SK-N-SH treated with all-trans-retinoic acid at 6 μM for 48 hours (cell line): Measurements from ENCODE around the gene SELP.

ENCODE experiments used
- ATAC-seq: fragments of 200-7000 bp; cut with Tn5 transposase; 3 replicates; pipeline ENCODE4 v1.9.1; 2020; ENCODE audit warnings: mild to moderate bottlenecking, moderate library complexity
- ARNTL ChIP-seq: fragments of 450-650 bp; formaldehyde crosslinking; IDR thresholded peaks from 2 replicates; pipeline ENCODE4 v1.5.0; 2020; ENCODE audit warnings: low read depth, mild to moderate bottlenecking, moderate library complexity, borderline replicate concordance
- CSDC2 ChIP-seq: fragments of 250-450 bp; sonication (Bioruptor Pico); IDR thresholded peaks from 2 replicates; pipeline ENCODE4 v1.5.0; 2020; ENCODE audit warnings: mild to moderate bottlenecking, moderate library complexity
- ESRRG ChIP-seq: fragments of 250-450 bp; sonication (Bioruptor Pico); IDR thresholded peaks from 2 replicates; pipeline ENCODE4 v1.6.1; 2021; ENCODE audit warnings: mild to moderate bottlenecking
- GLIS3 ChIP-seq: fragments of 250-450 bp; sonication (Bioruptor Pico); IDR thresholded peaks from 2 replicates; pipeline ENCODE4 v1.5.0; 2020; ENCODE audit warnings: mild to moderate bottlenecking, moderate library complexity
- ISL1 ChIP-seq: fragments of 250-450 bp; sonication (Bioruptor Pico); IDR thresholded peaks from 2 replicates; pipeline ENCODE4 v2.1.2; 2022; ENCODE audit warnings: mild to moderate bottlenecking, moderate library complexity
- OSR1 ChIP-seq: fragments of 250-450 bp; sonication (Bioruptor Pico); IDR thresholded peaks from 2 replicates; pipeline ENCODE4 v1.8.0; 2022; ENCODE audit warnings: moderate library complexity, mild to moderate bottlenecking, inconsistent platforms
- PPARA ChIP-seq: fragments of 250-450 bp; sonication (Bioruptor Pico); IDR thresholded peaks from 2 replicates; pipeline ENCODE4 v1.5.0; 2020; ENCODE audit warnings: mild to moderate bottlenecking, borderline replicate concordance
- TCF4 ChIP-seq: fragments of 250-450 bp; sonication (Bioruptor Pico); IDR thresholded peaks from 2 replicates; pipeline ENCODE4 v1.8.0; 2021; ENCODE audit warnings: mild to moderate bottlenecking, moderate library complexity, borderline replicate concordance
- TOX ChIP-seq: fragments of 250-450 bp; sonication (Bioruptor Pico); IDR thresholded peaks from 2 replicates; pipeline ENCODE4 v1.8.0; 2021; ENCODE audit warnings: mild to moderate bottlenecking, moderate library complexity, borderline replicate concordance
- ZC3H10 ChIP-seq: fragments of 250-450 bp; sonication (Bioruptor Pico); IDR thresholded peaks from 2 replicates; pipeline ENCODE4 v1.5.1; 2021; ENCODE audit warnings: mild to moderate bottlenecking, moderate library complexity
- ZFP30 ChIP-seq: fragments of 450-650 bp; formaldehyde crosslinking; IDR thresholded peaks from 2 replicates; pipeline ENCODE4 v1.5.0; 2022; ENCODE audit warnings: mild to moderate bottlenecking, moderate library complexity
- ZNF565 ChIP-seq: fragments of 450-650 bp; formaldehyde crosslinking; conservative IDR thresholded peaks from 2 replicates; pipeline ENCODE4 v1.5.0; 2020; ENCODE audit warnings: low read depth, mild to moderate bottlenecking, moderate library complexity
- ZNF70 ChIP-seq: fragments of 450-650 bp; formaldehyde crosslinking; IDR thresholded peaks from 2 replicates; pipeline ENCODE4 v1.5.0; 2020; ENCODE audit warnings: mild to moderate bottlenecking, moderate library complexity
- ZNF8 ChIP-seq: fragments of 450-650 bp; formaldehyde crosslinking; IDR thresholded peaks from 2 replicates; pipeline ENCODE4 v1.5.0; 2020; ENCODE audit warnings: mild to moderate bottlenecking, moderate library complexity
- TF ChIP-seq, protein P1 (sequence below): fragments of 250-450 bp; sonication (Bioruptor Pico); IDR thresholded peaks from 2 replicates; pipeline ENCODE4 v1.5.1; 2020; ENCODE audit warnings: low read depth, mild to moderate bottlenecking, moderate library complexity
- TF ChIP-seq, protein P2 (sequence below): fragments of 250-450 bp; sonication (Bioruptor Pico); IDR thresholded peaks from 2 replicates; pipeline ENCODE4 v1.5.1; 2021; ENCODE audit warnings: mild to moderate bottlenecking, moderate library complexity
- TF ChIP-seq, protein P3 (sequence below): fragments of 250-450 bp; sonication (Bioruptor Pico); IDR thresholded peaks from 2 replicates; pipeline ENCODE4 v1.5.0; 2020; ENCODE audit warnings: mild to moderate bottlenecking, moderate library complexity
- TF ChIP-seq, protein P4 (sequence below): fragments of 250-450 bp; sonication (Bioruptor Pico); IDR thresholded peaks from 2 replicates; pipeline ENCODE4 v1.8.0; 2021; ENCODE audit warnings: low read depth, mild to moderate bottlenecking, moderate library complexity, borderline replicate concordance

SELP gene

DNA sequence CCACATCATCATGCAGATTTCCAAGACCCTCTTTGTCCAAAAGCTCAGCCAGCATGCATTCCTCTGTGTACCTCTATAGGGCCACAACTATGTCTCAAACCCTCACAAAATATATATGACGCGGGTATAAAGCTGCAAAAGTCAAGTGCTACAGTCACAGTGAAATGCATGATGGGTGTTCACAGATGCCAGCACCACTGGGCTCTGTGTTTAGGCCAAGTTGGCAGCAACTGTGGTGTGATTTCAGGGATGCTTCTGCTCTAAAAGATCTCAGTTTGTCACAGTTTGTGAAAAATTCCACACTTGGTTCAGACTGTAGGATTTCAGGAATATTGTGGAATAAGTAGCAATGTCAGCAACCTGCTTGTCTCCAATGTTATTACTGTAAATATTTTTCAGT lies 23.9 kb upstream of the SELP start (continued):
- TF ChIP-seq, protein P1, sequence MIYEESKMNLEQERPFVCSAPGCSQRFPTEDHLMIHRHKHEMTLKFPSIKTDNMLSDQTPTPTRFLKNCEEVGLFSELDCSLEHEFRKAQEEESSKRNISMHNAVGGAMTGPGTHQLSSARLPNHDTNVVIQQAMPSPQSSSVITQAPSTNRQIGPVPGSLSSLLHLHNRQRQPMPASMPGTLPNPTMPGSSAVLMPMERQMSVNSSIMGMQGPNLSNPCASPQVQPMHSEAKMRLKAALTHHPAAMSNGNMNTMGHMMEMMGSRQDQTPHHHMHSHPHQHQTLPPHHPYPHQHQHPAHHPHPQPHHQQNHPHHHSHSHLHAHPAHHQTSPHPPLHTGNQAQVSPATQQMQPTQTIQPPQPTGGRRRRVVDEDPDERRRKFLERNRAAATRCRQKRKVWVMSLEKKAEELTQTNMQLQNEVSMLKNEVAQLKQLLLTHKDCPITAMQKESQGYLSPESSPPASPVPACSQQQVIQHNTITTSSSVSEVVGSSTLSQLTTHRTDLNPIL (CRISPR knock-in tag), result no peak
- TF ChIP-seq CSDC2 (CRISPR knock-in tag) (no peak), OSR1 (CRISPR knock-in tag) (no peak), ZC3H10 (CRISPR knock-in tag) (no peak), ESRRG (CRISPR knock-in tag) (no peak)

DNA sequence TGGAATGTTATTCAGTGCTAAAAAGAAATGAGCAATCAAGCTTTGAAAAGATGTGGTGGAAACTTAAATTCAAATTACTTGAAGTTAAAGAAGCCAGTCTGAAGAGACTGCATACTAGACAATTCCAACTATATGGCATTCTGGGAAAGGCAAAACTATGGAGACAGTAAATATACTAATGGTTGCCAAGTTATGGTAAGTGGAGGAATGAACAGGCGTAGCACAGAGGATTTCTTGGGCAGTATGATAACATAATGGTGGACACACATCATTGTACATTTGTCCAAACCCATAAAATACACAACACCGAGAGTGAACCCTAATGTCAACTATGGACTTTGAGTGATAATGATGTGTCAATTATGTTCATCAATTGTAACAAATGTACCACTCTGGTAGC lies 21.1 kb upstream of the SELP start:
- TF ChIP-seq, protein P2, sequence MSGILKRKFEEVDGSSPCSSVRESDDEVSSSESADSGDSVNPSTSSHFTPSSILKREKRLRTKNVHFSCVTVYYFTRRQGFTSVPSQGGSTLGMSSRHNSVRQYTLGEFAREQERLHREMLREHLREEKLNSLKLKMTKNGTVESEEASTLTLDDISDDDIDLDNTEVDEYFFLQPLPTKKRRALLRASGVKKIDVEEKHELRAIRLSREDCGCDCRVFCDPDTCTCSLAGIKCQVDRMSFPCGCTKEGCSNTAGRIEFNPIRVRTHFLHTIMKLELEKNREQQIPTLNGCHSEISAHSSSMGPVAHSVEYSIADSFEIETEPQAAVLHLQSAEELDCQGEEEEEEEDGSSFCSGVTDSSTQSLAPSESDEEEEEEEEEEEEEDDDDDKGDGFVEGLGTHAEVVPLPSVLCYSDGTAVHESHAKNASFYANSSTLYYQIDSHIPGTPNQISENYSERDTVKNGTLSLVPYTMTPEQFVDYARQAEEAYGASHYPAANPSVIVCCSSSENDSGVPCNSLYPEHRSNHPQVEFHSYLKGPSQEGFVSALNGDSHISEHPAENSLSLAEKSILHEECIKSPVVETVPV, result no peak
- TF ChIP-seq TOX (CRISPR knock-in tag), result no peak
- ATAC-seq, result no peak

DNA sequence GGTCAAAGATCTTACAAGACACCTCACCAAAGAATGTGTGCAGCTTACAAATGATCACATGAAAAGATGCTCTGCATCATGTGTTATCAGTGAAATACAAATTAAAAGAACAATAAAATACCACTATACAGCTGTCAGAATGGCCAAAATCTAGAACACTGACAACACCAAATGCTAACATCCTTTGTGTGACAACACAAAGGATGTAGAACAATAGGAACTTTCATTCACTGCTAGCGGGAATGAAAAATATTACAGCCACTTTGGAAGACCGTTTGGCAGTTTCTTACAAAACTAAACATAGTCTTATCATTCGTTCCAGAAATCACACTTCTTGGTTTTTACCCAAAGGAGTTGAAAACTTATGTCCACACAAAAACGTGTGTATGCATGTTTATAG lies 20.6 kb upstream of the SELP start:
- no peak for ATAC-seq
- TF ChIP-seq ZNF70 (CRISPR knock-in tag) (no peak), GLIS3 (CRISPR knock-in tag) (no peak), ISL1 (no peak), ARNTL (CRISPR knock-in tag) (no peak), CSDC2 (CRISPR knock-in tag) (no peak), ZNF565 (CRISPR knock-in tag) (no peak), ZNF8 (CRISPR knock-in tag) (no peak)
- TF ChIP-seq, all 23 proteins: peak for 0

DNA sequence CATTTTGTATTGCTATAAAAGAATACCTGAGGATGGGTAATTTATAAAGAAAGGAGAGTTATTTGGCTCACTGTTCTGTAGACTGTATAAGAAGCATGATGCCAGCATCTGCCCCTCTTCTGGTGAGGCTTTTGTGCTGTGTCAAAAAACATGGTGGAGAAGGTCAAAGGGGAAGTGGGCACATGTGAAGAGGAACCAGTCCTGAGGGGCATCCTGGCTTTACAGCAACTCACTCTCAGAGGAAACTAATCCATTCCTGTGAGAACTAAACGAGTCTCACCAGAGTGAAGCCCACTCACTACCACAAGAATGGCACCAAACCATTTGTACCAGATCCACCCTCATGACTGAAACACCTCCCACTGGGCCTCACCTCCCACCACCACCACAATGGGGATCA lies 18.8 kb upstream of the SELP start:
- TF ChIP-seq, protein P2, result no peak
- TF ChIP-seq TCF4 (CRISPR knock-in tag) (no peak), TOX (CRISPR knock-in tag) (no peak), ZNF8 (CRISPR knock-in tag) (no peak)
- no peak for ATAC-seq

DNA sequence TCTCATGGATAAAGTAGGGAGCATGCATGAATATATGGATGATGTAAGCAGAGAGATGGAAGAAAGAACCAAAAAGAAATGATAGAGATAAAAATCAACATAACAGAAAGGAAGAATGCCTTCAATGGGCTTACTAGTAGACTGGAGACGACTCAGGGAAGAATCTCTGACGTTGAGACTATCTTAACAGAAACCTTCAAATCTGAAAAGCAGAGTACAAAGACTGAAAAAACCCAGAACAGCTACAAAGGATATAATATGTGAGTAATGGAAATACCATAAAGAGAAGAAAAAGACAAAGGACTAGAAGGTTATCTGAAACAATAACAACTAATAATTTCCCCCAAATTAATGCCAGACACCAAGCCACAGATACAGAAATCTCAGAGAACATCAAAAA lies 18.3 kb upstream of the SELP start:
- no peak for ATAC-seq
- TF ChIP-seq ZC3H10 (CRISPR knock-in tag) (no peak), GLIS3 (CRISPR knock-in tag) (no peak), ARNTL (CRISPR knock-in tag) (no peak), TCF4 (CRISPR knock-in tag) (no peak), ISL1 (no peak), PPARA (no peak), ESRRG (CRISPR knock-in tag) (no peak), TOX (CRISPR knock-in tag) (no peak), OSR1 (CRISPR knock-in tag) (no peak), CSDC2 (CRISPR knock-in tag) (no peak), ZFP30 (no peak), ZNF565 (CRISPR knock-in tag) (no peak)
- TF ChIP-seq, protein P3, sequence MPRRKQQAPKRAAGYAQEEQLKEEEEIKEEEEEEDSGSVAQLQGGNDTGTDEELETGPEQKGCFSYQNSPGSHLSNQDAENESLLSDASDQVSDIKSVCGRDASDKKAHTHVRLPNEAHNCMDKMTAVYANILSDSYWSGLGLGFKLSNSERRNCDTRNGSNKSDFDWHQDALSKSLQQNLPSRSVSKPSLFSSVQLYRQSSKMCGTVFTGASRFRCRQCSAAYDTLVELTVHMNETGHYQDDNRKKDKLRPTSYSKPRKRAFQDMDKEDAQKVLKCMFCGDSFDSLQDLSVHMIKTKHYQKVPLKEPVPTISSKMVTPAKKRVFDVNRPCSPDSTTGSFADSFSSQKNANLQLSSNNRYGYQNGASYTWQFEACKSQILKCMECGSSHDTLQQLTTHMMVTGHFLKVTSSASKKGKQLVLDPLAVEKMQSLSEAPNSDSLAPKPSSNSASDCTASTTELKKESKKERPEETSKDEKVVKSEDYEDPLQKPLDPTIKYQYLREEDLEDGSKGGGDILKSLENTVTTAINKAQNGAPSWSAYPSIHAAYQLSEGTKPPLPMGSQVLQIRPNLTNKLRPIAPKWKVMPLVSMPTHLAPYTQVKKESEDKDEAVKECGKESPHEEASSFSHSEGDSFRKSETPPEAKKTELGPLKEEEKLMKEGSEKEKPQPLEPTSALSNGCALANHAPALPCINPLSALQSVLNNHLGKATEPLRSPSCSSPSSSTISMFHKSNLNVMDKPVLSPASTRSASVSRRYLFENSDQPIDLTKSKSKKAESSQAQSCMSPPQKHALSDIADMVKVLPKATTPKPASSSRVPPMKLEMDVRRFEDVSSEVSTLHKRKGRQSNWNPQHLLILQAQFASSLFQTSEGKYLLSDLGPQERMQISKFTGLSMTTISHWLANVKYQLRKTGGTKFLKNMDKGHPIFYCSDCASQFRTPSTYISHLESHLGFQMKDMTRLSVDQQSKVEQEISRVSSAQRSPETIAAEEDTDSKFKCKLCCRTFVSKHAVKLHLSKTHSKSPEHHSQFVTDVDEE (CRISPR knock-in tag), result no peak
- TF ChIP-seq, protein P4, sequence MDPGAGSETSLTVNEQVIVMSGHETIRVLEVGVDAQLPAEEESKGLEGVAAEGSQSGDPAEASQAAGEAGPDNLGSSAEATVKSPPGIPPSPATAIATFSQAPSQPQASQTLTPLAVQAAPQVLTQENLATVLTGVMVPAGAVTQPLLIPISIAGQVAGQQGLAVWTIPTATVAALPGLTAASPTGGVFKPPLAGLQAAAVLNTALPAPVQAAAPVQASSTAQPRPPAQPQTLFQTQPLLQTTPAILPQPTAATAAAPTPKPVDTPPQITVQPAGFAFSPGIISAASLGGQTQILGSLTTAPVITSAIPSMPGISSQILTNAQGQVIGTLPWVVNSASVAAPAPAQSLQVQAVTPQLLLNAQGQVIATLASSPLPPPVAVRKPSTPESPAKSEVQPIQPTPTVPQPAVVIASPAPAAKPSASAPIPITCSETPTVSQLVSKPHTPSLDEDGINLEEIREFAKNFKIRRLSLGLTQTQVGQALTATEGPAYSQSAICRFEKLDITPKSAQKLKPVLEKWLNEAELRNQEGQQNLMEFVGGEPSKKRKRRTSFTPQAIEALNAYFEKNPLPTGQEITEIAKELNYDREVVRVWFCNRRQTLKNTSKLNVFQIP, result no peak
